Retina (tissue), 1 donor: Measurements from ENCODE around the gene CPA4.
A peak's percentile ranks its signal among the peaks of the same experiment; 100 is the strongest.
"Not testable (repeated sequence)": the region's sequence is repeated elsewhere in the genome, so short reads cannot be mapped to it uniquely, and the experiment has no call there.

ENCODE experiments used
- DNase-seq: peaks from one replicate; pipeline ENCODE4 v3.0.0-alpha.2; 2016

The CPA4 gene

GRCh38 chr7:130303551-130303950, 10.6 kb downstream of the CPA4 start:
- DNase-seq: no peak

GRCh38 chr7:130303982-130304381, 11.0 kb downstream of the CPA4 start:
- DNase-seq: no peak

- DNase-seq: no peak
Measured at GRCh38 chr7:130304878-130305277, 11.9 kb downstream of the CPA4 start.

GRCh38 chr7:130305433-130306042, 12.6 kb downstream of the CPA4 start:
- DNase-seq: no peak

GRCh38 chr7:130309986-130310385, 17.0 kb downstream of the CPA4 start:
- DNase-seq: no peak

- DNase-seq: no peak
Measured at GRCh38 chr7:130314305-130314704, 21.3 kb downstream of the CPA4 start.

GRCh38 chr7:130319541-130319940, 26.6 kb downstream of the CPA4 start:
- DNase-seq: no peak

GRCh38 chr7:130321542-130322229, 28.7 kb downstream of the CPA4 start:
- DNase-seq: not testable (repeated sequence)

- no peak for DNase-seq
Measured at GRCh38 chr7:130322615-130323014, 29.7 kb downstream of the CPA4 start.

- DNase-seq: no peak
Measured at GRCh38 chr7:130324306-130324943, 31.5 kb downstream of the CPA4 start.

GRCh38 chr7:130329681-130330080, 36.7 kb downstream of the CPA4 start:
- DNase-seq: no peak

GRCh38 chr7:130332259-130333053, 39.5 kb downstream of the CPA4 start:
- no peak for DNase-seq

- no peak for DNase-seq
Measured at GRCh38 chr7:130333832-130334231, 40.9 kb downstream of the CPA4 start.

- no peak for DNase-seq
Measured at GRCh38 chr7:130334274-130334673, 41.3 kb downstream of the CPA4 start.

GRCh38 chr7:130337410-130337971, 44.5 kb downstream of the CPA4 start:
- no peak for DNase-seq

GRCh38 chr7:130338233-130338632, 45.3 kb downstream of the CPA4 start:
- DNase-seq: no peak

- no peak for DNase-seq
Measured at GRCh38 chr7:130341882-130342281, 48.9 kb downstream of the CPA4 start.

- DNase-seq: no peak
Measured at GRCh38 chr7:130342701-130343380, 49.9 kb downstream of the CPA4 start.

GRCh38 chr7:130344271-130344866, 51.4 kb downstream of the CPA4 start, which contains the start of gene CPA5:
Gene CPA5 (plus strand): TSS chr7:130344816. CDS start chr7:130346486, 1,670 bp downstream.
- DNase-seq: no peak

GRCh38 chr7:130345136-130345535, 52.2 kb downstream of the CPA4 start:
- peak; percentile 90 for DNase-seq

GRCh38 chr7:130345725-130346124, 52.8 kb downstream of the CPA4 start:
- DNase-seq: peak; percentile 24
